ENCODE measurements around the gene KRT9.
"Not testable (repeated sequence)": the region's sequence is repeated elsewhere in the genome, so short reads cannot be mapped to it uniquely, and the experiment has no call there.

KRT9 gene, protein sequence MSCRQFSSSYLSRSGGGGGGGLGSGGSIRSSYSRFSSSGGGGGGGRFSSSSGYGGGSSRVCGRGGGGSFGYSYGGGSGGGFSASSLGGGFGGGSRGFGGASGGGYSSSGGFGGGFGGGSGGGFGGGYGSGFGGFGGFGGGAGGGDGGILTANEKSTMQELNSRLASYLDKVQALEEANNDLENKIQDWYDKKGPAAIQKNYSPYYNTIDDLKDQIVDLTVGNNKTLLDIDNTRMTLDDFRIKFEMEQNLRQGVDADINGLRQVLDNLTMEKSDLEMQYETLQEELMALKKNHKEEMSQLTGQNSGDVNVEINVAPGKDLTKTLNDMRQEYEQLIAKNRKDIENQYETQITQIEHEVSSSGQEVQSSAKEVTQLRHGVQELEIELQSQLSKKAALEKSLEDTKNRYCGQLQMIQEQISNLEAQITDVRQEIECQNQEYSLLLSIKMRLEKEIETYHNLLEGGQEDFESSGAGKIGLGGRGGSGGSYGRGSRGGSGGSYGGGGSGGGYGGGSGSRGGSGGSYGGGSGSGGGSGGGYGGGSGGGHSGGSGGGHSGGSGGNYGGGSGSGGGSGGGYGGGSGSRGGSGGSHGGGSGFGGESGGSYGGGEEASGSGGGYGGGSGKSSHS

DNA sequence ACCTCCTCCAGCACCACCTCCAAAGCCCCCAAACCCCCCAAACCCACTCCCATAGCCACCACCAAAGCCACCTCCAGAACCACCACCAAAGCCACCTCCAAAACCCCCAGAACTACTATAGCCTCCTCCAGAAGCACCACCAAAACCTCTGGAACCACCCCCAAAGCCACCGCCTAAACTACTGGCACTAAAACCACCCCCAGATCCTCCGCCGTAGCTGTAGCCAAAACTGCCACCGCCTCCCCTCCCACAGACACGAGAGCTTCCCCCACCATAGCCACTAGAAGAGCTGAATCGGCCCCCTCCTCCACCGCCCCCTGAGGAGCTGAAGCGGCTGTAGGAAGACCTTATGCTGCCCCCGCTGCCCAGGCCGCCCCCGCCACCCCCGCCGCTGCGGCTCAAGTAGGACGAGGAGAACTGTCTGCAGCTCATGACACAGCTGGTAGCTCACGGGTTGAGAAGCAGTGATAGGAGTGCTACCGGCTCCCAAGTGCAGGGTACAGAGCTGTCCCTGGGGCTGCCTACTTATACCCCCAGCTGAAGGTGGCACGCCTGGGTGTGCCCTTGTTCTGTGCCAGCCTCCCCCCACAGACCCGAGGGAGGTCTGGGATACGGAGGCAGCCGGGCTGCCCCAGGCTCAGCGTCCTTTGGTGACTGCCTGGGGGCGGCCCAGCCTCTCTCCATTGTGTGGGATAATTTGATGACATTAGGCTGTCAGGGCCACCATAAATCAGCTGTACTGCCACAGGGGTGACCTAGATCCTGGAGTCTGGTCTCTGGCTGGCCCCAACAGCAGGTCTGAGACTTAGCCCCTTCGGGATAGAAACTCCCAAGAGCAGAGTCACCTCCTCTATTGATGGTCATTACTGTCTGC lies at the start of gene KRT9:
KRT9 (minus strand) TSS at position 499 of the 874 bp plus-strand sequence; CDS start at position 432, 67 bp downstream.
- DNase-seq: peak in 2 of 10 donors; percentile 51 to 61
- intact Hi-C loops (cut with DNase I): no loop called here

DNA sequence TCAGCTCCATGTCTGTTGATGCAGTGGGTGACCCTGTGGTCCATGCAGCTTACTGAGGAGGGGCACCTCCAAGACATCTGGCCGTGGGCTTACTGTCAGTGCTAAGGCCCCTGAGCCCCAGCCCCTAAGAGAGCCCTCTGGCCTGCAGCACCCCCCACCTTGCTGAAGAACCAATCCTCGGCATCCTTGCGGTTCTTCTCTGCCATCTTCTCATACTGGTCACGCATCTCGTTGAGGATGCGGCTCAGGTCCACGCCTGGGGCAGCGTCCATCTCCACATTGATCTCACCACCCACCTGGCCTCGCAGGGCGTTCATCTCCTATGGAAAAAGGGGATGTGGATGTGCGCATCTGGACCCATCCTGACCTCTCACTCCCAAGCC lies 49.6 kb upstream of the KRT9 start:
- peak in 2 of 10 donors; percentile 47 to 62 for DNase-seq
- intact Hi-C loops (cut with DNase I): not testable (repeated sequence)

DNA sequence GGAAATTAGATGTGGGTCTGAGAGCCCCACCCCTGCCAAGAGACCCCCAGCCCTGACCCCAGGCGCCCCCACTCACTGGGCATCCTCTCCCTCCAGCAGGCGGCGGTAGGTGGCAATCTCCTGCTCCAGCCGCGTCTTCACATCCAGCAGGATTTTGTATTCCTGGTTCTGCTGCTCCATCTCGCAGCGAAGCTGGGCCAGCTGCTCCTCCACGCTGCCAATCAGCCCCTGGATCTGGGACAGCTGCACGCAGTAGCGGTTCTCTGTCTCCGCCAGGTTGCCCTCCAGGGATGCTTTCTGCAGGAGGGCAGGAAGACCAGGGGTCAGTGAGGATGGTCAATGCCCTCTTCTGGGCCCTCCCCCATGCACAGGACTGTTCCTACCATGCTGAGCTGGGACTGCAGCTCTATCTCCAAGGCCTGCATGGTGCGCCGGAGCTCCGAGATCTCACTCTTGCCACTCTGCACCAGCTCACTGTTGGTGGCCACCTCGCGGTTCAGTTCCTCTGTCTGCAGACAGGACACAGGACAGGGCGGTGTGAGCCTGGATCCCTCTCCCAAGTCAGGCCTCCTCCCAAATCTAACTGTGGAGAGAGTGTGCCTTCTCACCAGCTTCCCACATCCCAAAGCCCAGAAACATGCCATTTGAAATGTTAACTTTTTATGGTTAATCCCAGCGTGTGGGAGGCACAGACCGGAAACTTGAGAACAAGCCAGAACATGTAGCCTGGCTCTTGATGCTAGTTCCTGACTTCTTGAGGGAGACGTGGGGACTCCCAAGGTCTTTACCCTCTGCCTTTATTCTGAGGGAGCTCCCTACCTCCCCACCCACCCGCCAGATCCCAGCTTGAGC lies 49.0 kb upstream of the KRT9 start:
- peak in 5 of 10 donors; percentile 21 to 88 (median 78) for DNase-seq
- intact Hi-C loops (cut with DNase I): no loop called here

DNA sequence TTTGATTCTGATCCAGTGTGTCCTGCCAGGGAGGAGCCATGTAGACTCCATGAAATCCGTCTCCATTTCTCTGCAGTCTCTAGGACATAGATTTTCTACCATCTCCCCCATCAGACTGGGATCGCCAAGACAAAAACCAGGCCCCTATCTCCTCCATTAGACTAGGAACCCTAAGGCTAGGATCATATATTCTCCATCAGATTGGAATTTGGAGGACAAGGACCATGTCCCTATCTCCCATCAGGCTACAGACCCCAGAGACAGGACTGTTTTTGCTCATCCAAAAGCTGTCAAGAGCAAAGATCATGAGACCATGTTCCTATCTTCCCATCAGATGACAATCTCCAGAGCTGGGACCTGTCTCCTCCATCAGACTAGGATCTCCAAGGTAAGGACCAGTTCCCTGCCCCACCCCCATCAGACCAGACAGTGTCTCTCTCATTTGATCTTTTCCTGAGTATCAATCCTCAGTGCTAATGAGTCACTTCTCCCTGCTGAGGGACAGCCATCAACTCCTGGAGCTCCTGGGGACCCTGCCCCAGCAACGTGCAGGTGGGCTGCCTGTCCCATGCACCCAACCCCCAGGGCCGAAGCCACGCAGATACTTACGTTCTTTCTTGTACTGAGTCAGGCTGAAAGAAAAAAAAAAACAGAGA lies 48.2 kb upstream of the KRT9 start:
- intact Hi-C loops (cut with DNase I); DNase-seq: not testable (repeated sequence)

DNA sequence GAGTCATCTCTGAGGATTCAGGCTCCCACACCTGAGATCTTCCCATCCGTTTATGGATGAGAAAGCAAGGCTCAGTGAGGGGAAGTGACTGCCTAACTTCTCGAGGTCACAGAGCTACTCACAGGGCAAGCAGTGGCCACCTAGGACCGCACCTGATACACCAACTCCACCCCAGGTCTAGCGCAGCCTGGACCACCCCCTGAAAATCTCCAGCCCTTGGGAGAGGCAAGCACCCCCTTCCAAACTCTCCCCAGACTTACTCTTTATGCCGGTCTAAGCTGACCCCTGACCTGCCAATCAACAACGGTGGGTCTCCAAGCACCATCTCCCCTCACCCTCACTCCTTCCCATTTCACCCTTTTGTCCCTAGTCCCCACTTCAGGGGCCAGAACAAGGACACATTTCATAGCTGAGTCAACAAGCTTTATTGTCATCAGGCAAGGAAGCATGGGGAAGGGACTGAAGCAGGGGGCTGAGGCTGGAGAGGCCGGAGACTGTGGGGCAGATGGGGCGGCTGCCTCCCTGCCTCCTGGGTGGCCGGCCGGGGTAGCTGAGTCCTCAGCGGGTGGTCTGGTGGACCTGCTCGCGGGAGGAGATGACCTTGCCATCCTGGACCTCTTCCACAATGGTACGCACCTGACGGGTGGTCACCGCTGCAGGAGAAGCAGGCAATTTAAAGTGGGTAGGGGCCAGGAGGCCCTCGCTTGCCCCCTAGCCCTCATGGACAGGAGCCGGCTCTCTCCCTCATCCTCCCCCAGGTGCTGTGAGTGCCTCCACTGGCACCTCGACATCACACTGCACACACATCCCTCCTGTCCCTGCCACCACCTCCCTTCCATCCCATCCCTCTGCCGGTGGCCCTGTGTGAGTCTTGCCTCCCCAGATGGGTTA lies 47.4 kb upstream of the KRT9 start:
- intact Hi-C loops (cut with DNase I): no loop called here

DNA sequence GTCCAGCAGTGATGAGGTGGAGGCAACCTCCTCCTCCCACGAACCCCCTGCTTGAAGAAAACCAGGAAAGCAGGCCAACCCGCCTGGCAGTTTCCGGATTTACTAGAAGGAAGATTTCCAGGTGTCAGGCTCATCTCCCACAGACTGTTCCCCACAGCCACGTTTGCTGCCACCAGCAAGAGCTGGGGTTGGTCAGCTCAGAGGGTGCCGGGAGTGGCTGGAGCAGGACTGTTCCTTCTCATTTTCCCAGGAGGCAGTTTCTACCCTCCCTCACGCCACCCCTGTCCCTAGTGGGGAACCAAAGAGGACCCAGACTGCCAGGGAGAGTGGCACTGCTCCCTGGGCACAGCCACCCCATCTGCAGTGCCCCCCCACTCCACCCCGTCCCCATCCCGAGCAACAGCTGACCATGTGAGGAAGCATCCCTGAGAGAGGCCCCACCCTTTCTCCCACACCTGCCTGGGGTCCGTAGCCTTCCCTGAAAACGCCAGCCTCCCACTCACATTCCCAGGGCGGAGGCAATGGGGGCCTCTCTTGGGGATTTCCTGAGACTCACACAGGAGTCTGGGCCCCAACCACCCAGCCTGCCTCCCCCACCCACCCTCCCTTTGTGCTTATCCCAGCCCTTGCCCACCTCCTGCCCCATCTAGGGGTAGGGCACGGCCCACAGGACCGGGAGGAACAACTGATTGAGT lies 46.6 kb upstream of the KRT9 start:
- peak in 3 of 10 donors; percentile 67 to 88 (median 87) for DNase-seq
- intact Hi-C loops (cut with DNase I): no loop called here

More for the DNA sequence above, 47.4 kb upstream of the KRT9 start:
- DNase-seq: peak in 3 of 10 donors; percentile 62 to 72 (median 62)

DNA sequence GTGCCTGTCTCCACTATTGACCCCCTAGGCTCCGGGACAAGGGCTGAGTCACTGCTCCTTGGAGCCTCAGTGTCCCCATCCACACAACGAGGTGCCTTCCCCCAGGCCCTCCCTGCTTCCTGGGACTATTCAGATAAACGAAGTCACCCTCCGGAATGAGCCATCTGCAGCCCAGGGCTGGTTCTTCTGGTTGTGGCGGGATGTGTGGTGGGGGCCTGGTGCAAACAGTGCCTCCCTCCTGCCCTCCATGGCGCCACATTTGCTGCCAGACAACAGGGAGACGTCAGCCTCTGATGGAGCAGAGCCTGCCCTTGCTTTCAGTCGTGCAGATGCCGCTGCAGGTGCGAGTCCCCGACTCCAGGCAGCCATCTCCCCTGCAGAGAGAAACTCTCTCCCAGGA lies 45.8 kb upstream of the KRT9 start:
- peak in 2 of 10 donors; percentile 57 to 81 for DNase-seq
- intact Hi-C loops (cut with DNase I): no loop called here

DNA sequence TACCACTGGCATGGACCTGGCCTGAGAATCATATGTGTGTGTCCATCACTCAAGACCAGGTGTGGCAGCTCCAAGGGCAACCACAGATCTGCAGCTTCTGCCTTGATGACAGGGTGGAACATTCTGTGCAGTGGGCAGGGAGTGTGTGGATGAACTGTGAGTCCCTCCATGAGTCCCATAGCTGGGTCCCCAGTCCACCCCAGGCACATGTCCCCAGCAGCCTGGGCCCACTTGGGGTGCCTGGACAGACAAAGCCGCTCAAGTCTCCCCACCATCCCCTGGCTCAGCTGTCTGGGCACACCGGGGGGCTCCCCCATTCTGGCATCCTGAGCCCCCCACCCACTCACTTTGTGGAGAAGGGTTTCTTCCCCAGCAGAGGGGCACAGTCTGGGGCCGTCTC lies 45.3 kb upstream of the KRT9 start:
- peak in 3 of 10 donors; percentile 15 to 63 (median 31) for DNase-seq
- intact Hi-C loops (cut with DNase I): no loop called here

DNA sequence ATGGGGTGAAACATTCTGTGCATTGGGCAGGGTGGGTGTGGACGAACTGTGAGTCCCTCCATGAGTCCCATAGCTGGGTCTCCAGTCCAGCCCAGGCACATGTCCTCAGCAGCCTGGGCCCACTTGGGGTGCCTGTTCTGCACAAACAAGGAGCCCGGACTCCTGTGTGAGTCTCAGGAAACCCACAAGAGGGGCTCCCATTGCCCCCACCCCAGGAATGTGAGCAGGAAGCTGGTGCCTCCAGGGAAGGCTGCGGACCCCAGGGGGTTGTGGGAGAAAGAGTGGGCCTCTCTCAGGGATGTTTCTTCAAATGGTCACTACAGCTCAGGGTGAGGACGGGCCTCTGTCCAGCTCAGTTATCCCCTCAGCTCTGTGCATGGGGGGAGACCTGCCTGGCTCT lies 44.6 kb upstream of the KRT9 start:
- intact Hi-C loops (cut with DNase I): not testable (repeated sequence)
- DNase-seq: peak in 2 of 10 donors; percentile 34 to 57

DNA sequence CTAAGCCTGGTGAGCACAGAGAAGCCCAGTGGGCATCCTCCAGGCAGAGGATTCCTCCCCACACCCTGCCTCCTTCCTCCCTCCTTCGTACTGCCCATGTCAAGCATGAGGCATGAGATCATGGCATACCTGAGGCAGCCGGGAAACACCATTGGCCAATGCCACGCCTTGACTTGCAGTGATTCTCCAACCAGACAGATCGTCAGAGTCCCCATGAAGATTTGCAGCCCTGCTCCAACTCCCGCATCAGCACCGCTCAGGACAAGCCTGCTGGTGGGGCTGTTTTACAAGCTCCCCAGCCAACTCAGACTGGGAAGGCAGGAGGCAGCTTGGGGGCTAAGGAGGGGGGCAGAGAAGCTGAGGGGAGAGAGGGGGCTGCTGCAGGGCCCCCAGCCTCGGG lies 43.6 kb upstream of the KRT9 start:
- peak in 1 of 10 donors; percentile 20 for DNase-seq
- intact Hi-C loops (cut with DNase I): no loop called here

DNA sequence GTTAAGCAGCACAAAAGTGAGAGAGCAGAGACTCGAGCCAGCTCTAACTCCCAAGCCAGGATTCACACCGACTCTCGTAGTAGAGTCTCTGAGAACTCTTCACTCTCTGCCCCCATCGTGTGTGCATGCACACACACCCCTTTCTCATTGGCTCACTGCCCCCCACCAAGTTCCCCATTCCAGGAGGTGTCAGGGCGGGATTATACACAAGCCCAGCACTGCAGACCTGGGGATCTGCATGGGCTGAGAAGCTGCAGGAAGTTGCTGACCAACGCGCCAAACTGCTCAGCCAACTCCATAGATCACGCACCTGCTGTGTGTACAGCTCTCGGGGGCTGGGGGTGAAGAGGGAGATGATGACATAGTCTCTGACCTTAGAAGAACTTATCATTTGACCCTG lies 42.9 kb upstream of the KRT9 start:
- peak in 3 of 10 donors; percentile 41 to 67 (median 57) for DNase-seq
- intact Hi-C loops (cut with DNase I): not testable (repeated sequence)

DNA sequence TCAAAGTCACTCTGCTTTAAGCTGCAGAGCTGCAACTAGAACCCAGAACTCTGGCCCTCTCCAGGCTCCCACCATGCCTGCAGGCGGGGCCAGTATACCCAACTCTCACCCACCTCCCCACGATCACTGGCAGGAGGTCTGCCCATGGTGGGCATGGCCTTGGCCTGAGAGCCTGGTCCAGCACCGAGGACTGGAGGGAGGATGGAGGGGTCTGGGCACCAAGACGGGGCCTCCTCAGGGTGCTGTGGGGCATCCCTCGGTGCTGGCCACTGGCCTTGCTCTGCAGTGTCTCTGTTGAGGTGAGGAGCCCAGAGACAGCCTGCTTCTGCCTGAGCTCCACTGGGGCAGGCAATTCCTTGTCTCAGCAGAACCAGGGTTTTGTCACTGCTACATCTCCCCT lies 42.2 kb upstream of the KRT9 start:
- peak in 2 of 10 donors; percentile 16 to 63 for DNase-seq
- intact Hi-C loops (cut with DNase I): no loop called here

DNA sequence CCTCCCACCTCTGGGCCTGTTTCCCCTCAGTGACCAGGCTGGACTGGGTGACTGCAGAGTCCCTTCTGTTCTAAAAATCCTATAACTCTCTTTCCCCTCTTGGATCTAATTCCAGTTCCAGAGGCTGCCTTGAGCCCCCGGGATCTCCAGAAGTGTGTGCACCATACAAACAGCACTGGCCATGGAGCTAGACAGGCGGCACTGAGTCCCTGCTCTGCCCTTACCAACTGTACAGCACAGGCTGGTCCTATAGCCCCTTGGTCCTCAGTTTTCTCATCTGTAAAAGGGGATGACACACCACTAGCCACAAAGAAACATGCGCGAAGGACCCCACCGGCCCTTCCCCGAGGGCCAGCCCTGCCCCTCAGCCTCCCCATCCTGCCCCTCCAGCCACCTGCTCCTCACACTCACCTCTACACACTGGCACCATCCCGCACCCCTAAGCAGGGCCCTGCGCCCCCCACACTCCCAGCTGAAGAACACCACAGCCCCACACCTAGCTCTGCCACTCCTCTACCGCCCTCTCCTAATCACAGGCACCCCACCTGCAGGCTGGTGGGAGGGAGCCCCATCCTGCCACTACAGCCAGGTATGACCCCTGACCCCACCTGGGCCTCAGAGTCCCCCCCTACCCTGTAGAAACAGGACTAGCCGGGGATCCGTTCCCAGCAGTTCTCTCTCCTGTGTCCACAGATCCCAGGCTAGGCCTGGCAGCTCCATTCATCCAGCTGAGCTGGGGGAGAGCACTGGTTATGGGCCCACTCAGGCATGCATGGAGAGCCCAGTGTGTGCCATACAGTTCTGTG lies 41.6 kb upstream of the KRT9 start:
- intact Hi-C loops (cut with DNase I): no loop called here

DNA sequence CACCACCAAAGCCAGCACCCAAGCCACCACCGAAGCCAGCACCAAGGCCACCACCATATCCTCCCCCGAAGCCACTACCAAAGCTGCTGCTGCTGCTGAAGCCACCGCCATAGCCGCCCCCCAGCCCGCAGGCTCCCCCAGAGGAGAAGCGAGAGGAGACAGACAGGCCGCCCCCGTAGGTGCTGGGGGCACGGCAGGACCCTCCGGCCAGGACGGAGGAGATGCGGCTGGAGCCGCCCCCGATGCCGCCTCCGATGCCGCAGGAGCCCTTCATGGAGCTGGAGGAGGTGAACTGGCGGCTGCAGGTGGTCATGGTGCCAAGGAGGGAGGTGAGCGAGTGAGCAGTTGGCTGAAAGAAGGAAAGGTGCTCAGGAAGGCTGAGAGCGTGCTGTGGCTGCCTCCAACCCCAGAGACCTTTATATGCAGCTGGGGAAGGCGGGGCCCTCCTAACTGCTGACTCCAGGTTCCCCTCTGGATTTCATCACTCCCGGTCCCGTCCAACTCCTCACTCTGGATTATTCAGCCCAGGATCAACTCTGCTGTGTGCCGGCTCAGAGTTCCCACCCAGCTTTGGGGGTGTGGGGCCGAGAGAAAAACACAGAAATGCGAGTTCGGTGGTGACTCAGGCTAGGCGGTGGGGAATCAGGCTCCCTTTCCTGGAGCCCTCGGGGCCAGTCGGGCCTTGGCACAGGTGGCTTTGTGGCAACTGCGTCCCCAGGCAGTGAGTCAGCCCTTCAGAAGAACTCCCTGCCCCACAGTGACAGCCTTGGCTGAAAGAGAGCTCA lies 40.7 kb upstream of the KRT9 start, which contains the start of gene KRT16:
KRT16 (minus strand) TSS at position 392 of the 785 bp plus-strand sequence; CDS start at position 313, 79 bp downstream.
- intact Hi-C loops (cut with DNase I): not testable (repeated sequence)
- DNase-seq: peak in 2 of 10 donors; percentile 31 to 78

More for the DNA sequence above, 41.6 kb upstream of the KRT9 start:
- peak in 2 of 10 donors; percentile 44 to 61 for DNase-seq

DNA sequence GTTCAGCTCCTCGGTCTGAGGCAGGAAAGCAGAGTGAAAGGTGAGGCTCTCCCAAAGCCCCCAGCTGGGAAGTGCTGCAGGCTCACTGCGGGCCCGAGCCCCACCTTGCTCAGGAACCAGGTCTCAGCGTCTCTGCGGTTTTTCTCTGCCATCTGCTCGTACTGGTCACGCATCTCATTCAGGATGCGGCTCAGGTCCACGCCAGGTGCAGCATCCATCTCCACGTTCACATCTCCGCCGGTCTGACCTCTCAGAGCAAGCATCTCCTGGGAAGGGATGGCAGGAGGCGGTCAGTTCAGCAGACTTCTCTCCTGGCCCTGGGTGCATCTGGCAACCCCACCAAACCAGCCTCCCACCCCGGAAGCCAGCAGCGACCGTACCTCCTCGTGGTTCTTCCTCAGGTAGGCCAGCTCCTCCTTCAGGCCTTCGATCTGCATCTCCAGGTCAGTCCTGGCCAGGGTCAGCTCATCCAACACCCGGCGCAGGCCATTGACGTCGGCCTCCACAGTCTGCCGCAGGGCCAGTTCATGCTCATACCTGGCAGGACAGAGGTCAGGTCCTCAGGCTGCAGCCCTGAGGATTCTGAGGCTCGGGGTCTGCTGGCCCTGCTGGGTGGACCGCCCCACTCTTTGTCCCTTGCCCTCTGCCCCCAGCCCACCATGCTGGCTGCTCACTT lies 39.2 kb upstream of the KRT9 start:
- intact Hi-C loops (cut with DNase I): no loop called here
- peak in 3 of 10 donors; percentile 49 to 83 (median 77) for DNase-seq
